Esophagus squamous epithelium (tissue), 5 donors: ENCODE results near the gene MAD1L1. TPM values are rescaled to one million over a fixed set of nuclear protein-coding genes. Genes with fewer than 3 reads are reported as not detected.
"Not testable (repeated sequence)": the region's sequence is repeated elsewhere in the genome, so short reads cannot be mapped to it uniquely, and the experiment has no call there.

Experiments used
- DNase-seq: peaks from one replicate; lab custom pipeline; 2025; lab: John Stamatoyannopoulos, UW
- H3K27ac ChIP-seq, 4 donors: fragments of 200-600 bp; sonication (generic); one replicate each; pipeline ENCODE4 v1.5.1; 2016 to 2019; ENCODE audit warnings: mild to moderate bottlenecking in 1 of 4
- H3K27me3 ChIP-seq, 4 donors: fragments of 200-600 bp; sonication (generic); 1 replicate in 3 of 4; 2 replicates in 1 of 4; pipeline versions ENCODE4 v1.5.1 to v1.6.0; 2017 to 2021; ENCODE audit warnings: antibody characterized with exemption in 1 of 4
- H3K36me3 ChIP-seq, 3 donors: fragments of 200-600 bp; sonication (generic); one replicate each; pipeline ENCODE4 v1.5.1; 2016 to 2019
- H3K4me1 ChIP-seq, 3 donors: fragments of 200-600 bp; sonication (generic); one replicate each; pipeline ENCODE4 v1.5.1; 2017 to 2019
- H3K4me3 ChIP-seq, 4 donors: fragments of 200-600 bp; sonication (generic); 1 replicate in 3 of 4; 2 replicates in 1 of 4; pipeline ENCODE4 v1.5.1; 2016 to 2019; ENCODE audit warnings: mild to moderate bottlenecking in 2 of 4, moderate library complexity in 1 of 4
- H3K9me3 ChIP-seq, 3 donors: fragments of 200-600 bp; sonication (generic); one replicate each; pipeline ENCODE4 v1.5.1; 2016 to 2019
- CTCF ChIP-seq, 6 experiments: fragments of 450-650 bp in 4 of 6; fragments of 200-600 bp in 2 of 6; sonication (generic) in 2 of 6; IDR thresholded peaks; one replicate each; pipeline ENCODE4 v1.5.1; 2016 to 2019; ENCODE audit warnings: antibody characterized with exemption in 6 of 6, mild to moderate bottlenecking in 4 of 6, moderate library complexity in 4 of 6
- POLR2A ChIP-seq, 4 donors: fragments of 450-650 bp; IDR thresholded peaks; one replicate each; pipeline ENCODE4 v1.6.1; 2017; ENCODE audit warnings: antibody characterized with exemption in 4 of 4, mild to moderate bottlenecking in 4 of 4, moderate library complexity in 3 of 4
- WGBS, 2 donors: methylation state at CpG; one replicate each; pipeline ENCODE4 v1.1.5; 2018; 5-methylcytosine and 5-hydroxymethylcytosine counted together
- intact Hi-C: fragments of 100-400 bp; cut with DNase I; formaldehyde crosslinking; loops from one replicate; pipeline ENCODE4 v1.15.0; 2022
- total RNA-seq, 4 donors: library from RNA; depleted of rRNA; stranded (reverse); fragments of >200 nt; gene quantifications; one replicate each; pipeline ENCODE4 v1.1.0, GENCODE V29; 2016
- donor health status: DM: yes; HTN: yes; CAD: no.

MAD1L1 gene
- total RNA-seq, 4 donors from 2014 or later = 16.6 to 40.4 (median 30.2) TPM

GRCh38 chr7:1999278-1999984 is 233.3 kb downstream of the MAD1L1 start:
- intact Hi-C loops = no loop called here
- DNase-seq = no peak
- peaks cover 0 to 18% (median 0%) of the 10 kb centered on the region in 3 donors for H3K36me3 ChIP-seq
- WGBS, 2 donors = 93 to 96% methylated on average over 6 to 16 of the region's 21 CpGs
- TF ChIP-seq CTCF (IDR thresholded peaks at IDR 0.05) = no peak
- no peak for TF ChIP-seq POLR2A (IDR thresholded peaks at IDR 0.05)
- H3K27me3 ChIP-seq = no peaks in the 10 kb centered on the region
- H3K4me3 ChIP-seq = no peak overlapping the region
- H3K9me3 ChIP-seq = no peaks in the 10 kb centered on the region
- no peak overlapping the region for H3K27ac ChIP-seq
- H3K4me1 ChIP-seq = peaks cover 0 to 10% (median 0%) of the 10 kb centered on the region in 3 donors

GRCh38 chr7:1998146-1998545 is 234.6 kb downstream of the MAD1L1 start:
- H3K9me3 ChIP-seq = no peaks in the 10 kb centered on the region
- H3K4me1 ChIP-seq = peaks cover 0 to 10% (median 0%) of the 10 kb centered on the region in 3 donors
- H3K27me3 ChIP-seq = no peaks in the 10 kb centered on the region
- no peak for DNase-seq
- peaks cover 0 to 13% (median 0%) of the 10 kb centered on the region in 3 donors for H3K36me3 ChIP-seq
- H3K27ac ChIP-seq = no peak overlapping the region
- no peak overlapping the region for H3K4me3 ChIP-seq
- TF ChIP-seq CTCF (IDR thresholded peaks at IDR 0.05) (no peak), POLR2A (IDR thresholded peaks at IDR 0.05) (no peak)
- intact Hi-C loops = no loop called here
- 83 to 92% methylated on average over 1 to 2 of the region's 10 CpGs for whole genome bisulfite sequencing, 2 donors

GRCh38 chr7:1997537-1998076 is 235.1 kb downstream of the MAD1L1 start:
- no peak overlapping the region for H3K27ac ChIP-seq
- H3K9me3 ChIP-seq = no peaks in the 10 kb centered on the region
- no peak for DNase-seq
- peaks cover 0 to 13% (median 0%) of the 10 kb centered on the region in 3 donors for H3K36me3 ChIP-seq
- WGBS, 2 donors = 83 to 92% methylated on average over 5 to 6 of the region's 15 CpGs
- TF ChIP-seq POLR2A (IDR thresholded peaks at IDR 0.05) = no peak
- TF ChIP-seq CTCF (IDR thresholded peaks at IDR 0.05) = no peak
- H3K4me1 ChIP-seq = peaks cover 0 to 16% (median 0%) of the 10 kb centered on the region in 3 donors
- intact Hi-C loops = no loop called here
- no peaks in the 10 kb centered on the region for H3K27me3 ChIP-seq
- no peak overlapping the region for H3K4me3 ChIP-seq

- no peak overlapping the region for H3K27ac ChIP-seq
- TF ChIP-seq CTCF (IDR thresholded peaks at IDR 0.05) = no peak
- TF ChIP-seq POLR2A (IDR thresholded peaks at IDR 0.05) = no peak
- H3K4me1 ChIP-seq = peaks cover 0 to 11% (median 0%) of the 10 kb centered on the region in 3 donors
- WGBS, 2 donors = 91 to 94% methylated on average over 9 of the region's 9 CpGs
- H3K36me3 ChIP-seq = peaks cover 0 to 11% (median 0%) of the 10 kb centered on the region in 3 donors
- no peaks in the 10 kb centered on the region for H3K27me3 ChIP-seq
- no peak overlapping the region for H3K4me3 ChIP-seq
- H3K9me3 ChIP-seq = no peaks in the 10 kb centered on the region
- no peak for DNase-seq
- intact Hi-C loops = no loop called here
Observed at GRCh38 chr7:1996816-1997215, 235.9 kb downstream of the MAD1L1 start.

- H3K36me3 ChIP-seq, H3K4me3 ChIP-seq, H3K27ac ChIP-seq, H3K4me1 ChIP-seq, H3K9me3 ChIP-seq, intact Hi-C loops, H3K27me3 ChIP-seq, DNase-seq: not testable (repeated sequence)
- no CpG with 5 or more reads among the region's 24 CpGs for WGBS, 2 donors
Observed at GRCh38 chr7:1995911-1996420, 236.8 kb downstream of the MAD1L1 start.
